H9 (cell line): ENCODE measurements around the gene ARHGAP12. TPM values are rescaled to one million over a fixed set of nuclear protein-coding genes. Genes with fewer than 3 reads are reported as not detected.

Experiments used
- DNase-seq: peaks from one replicate; pipeline ENCODE4 v3.0.0-alpha.2; 2017
- H2AFZ ChIP-seq: one replicate; pipeline ENCODE4 v1.6.1; 2013; ENCODE audit warnings: mild to moderate bottlenecking, low read length, control low read depth, moderate library complexity
- H2AK5ac ChIP-seq: 2 replicates; pipeline ENCODE4 v1.6.1; 2013; ENCODE audit warnings: low read length, control low read depth, mixed read lengths; ENCODE audit not compliant: insufficient read length
- H2BK120ac ChIP-seq: one replicate; pipeline ENCODE4 v1.6.1; 2013; ENCODE audit warnings: low read depth, mild to moderate bottlenecking, low read length, control low read depth, inconsistent platforms; ENCODE audit not compliant: poor library complexity, severe bottlenecking
- H2BK12ac ChIP-seq: 2 replicates; pipeline ENCODE4 v1.6.1; 2013; ENCODE audit warnings: low read length, control low read depth, mixed read lengths, low read depth; ENCODE audit not compliant: insufficient read length
- H2BK15ac ChIP-seq: 2 replicates; pipeline ENCODE4 v1.6.1; 2013; ENCODE audit warnings: low read depth, low read length, control low read depth
- H2BK20ac ChIP-seq: one replicate; pipeline ENCODE4 v1.6.1; 2013; ENCODE audit warnings: low read depth, mild to moderate bottlenecking, low read length, control low read depth, inconsistent platforms; ENCODE audit not compliant: poor library complexity, severe bottlenecking
- H2BK5ac ChIP-seq: 2 replicates; pipeline ENCODE4 v1.6.1; 2013; ENCODE audit warnings: low read length, control low read depth, mixed read lengths; ENCODE audit not compliant: insufficient read length
- H3K14ac ChIP-seq: 2 replicates; pipeline ENCODE4 v1.6.1; 2013; ENCODE audit warnings: low read length, control low read depth; ENCODE audit not compliant: insufficient read depth
- H3K18ac ChIP-seq: 2 replicates; pipeline ENCODE4 v1.6.1; 2013; ENCODE audit warnings: low read depth, mild to moderate bottlenecking, mixed read lengths, low read length, control low read depth; ENCODE audit not compliant: insufficient read length
- H3K23ac ChIP-seq: 2 replicates; pipeline ENCODE4 v1.6.1; 2013; ENCODE audit warnings: low read length, control low read depth, mixed read lengths, low read depth; ENCODE audit not compliant: insufficient read length
- H3K23me2 ChIP-seq: 2 replicates; pipeline ENCODE4 v1.6.1; 2013; ENCODE audit warnings: low read depth, mild to moderate bottlenecking, mixed read lengths, low read length, control low read depth; ENCODE audit not compliant: insufficient read length, poor library complexity, severe bottlenecking
- H3K27ac ChIP-seq: 2 replicates; pipeline ENCODE4 v1.5.1; 2013; ENCODE audit warnings: low read length, control low read depth, mixed read lengths, low read depth; ENCODE audit not compliant: insufficient read length
- H3K27me3 ChIP-seq: 2 replicates; pipeline ENCODE4 v1.6.1; 2013; ENCODE audit warnings: low read length, control low read depth, inconsistent platforms; ENCODE audit not compliant: insufficient read depth
- H3K4ac ChIP-seq: 2 replicates; pipeline ENCODE4 v1.6.1; 2013; ENCODE audit warnings: low read depth, mild to moderate bottlenecking, control low read depth, inconsistent platforms, low read length, moderate library complexity
- H3K4me1 ChIP-seq: 2 replicates; pipeline ENCODE4 v1.6.1; 2013; ENCODE audit warnings: low read length, control low read depth, inconsistent platforms; ENCODE audit not compliant: insufficient read depth
- H3K4me2 ChIP-seq: 2 replicates; pipeline ENCODE4 v1.6.1; 2013; ENCODE audit warnings: low read length, control low read depth, mixed read lengths; ENCODE audit not compliant: insufficient read length, insufficient read depth
- H3K56ac ChIP-seq: 2 replicates; pipeline ENCODE4 v1.6.1; 2013; ENCODE audit warnings: low read depth, mild to moderate bottlenecking, mixed read lengths, low read length, control low read depth; ENCODE audit not compliant: insufficient read length
- H3K79me1 ChIP-seq: 2 replicates; pipeline ENCODE4 v1.6.1; 2013; ENCODE audit warnings: low read depth, mild to moderate bottlenecking, moderate library complexity, low read length, control low read depth, inconsistent platforms; ENCODE audit not compliant: insufficient read depth, poor library complexity, severe bottlenecking
- H3K79me2 ChIP-seq: 2 replicates; pipeline ENCODE4 v1.6.1; 2013; ENCODE audit warnings: low read length, control low read depth, inconsistent platforms; ENCODE audit not compliant: insufficient read depth
- H3K9ac ChIP-seq: 2 replicates; pipeline ENCODE4 v1.6.1; 2013; ENCODE audit warnings: low read length, control low read depth, mixed read lengths; ENCODE audit not compliant: insufficient read length; ENCODE audit errors: extremely low read depth
- H3K9me3 ChIP-seq: one replicate; pipeline ENCODE4 v1.6.1; 2013; ENCODE audit warnings: low read depth, low read length, inconsistent platforms; ENCODE audit not compliant: control insufficient read depth
- H3T11ph ChIP-seq: one replicate; pipeline ENCODE4 v1.6.1; 2013; ENCODE audit warnings: mild to moderate bottlenecking, low read length, control low read depth, inconsistent platforms
- H4K20me1 ChIP-seq: one replicate; pipeline ENCODE4 v1.6.1; 2013; ENCODE audit not compliant: control insufficient read depth, insufficient read length, insufficient read depth
- H4K5ac ChIP-seq: 2 replicates; pipeline ENCODE4 v1.6.1; 2013; ENCODE audit warnings: low read depth, mild to moderate bottlenecking, mixed read lengths, low read length, control low read depth; ENCODE audit not compliant: insufficient read length
- H4K8ac ChIP-seq: replicated peaks from 2 replicates; pipeline ENCODE4 v1.6.1; 2013; ENCODE audit warnings: low read length, control low read depth, mixed read lengths, low read depth; ENCODE audit not compliant: insufficient read length
- H4K91ac ChIP-seq: 2 replicates; pipeline ENCODE4 v1.6.1; 2013; ENCODE audit warnings: low read depth, mild to moderate bottlenecking, moderate library complexity, mixed read lengths, low read length, control low read depth; ENCODE audit not compliant: insufficient read length
- H3K27ac Mint-ChIP-seq, 3 experiments: 2 replicates in 2 of 3; 3 replicates in 1 of 3; pipeline ENCODE4 v1.8.0; 2020 to 2021; ENCODE audit warnings: mixed read lengths in 3 of 3, mild to moderate bottlenecking in 1 of 3, moderate library complexity in 1 of 3
- H3K27me3 Mint-ChIP-seq: 2 replicates; pipeline ENCODE4 v1.8.0; 2021; ENCODE audit warnings: low read depth, mild to moderate bottlenecking, moderate library complexity, mixed read lengths
- H3K36me3 Mint-ChIP-seq, 3 experiments: 2 replicates in 2 of 3; 3 replicates in 1 of 3; pipeline ENCODE4 v1.8.0; 2020 to 2021; ENCODE audit warnings: low read depth in 3 of 3, mixed read lengths in 3 of 3; ENCODE audit not compliant: insufficient read depth in 1 of 3
- H3K4me1 Mint-ChIP-seq, 2 experiments: 2 replicates each; pipeline ENCODE4 v1.8.0; 2020; ENCODE audit warnings: mixed read lengths in 2 of 2
- H3K4me3 Mint-ChIP-seq, 2 experiments: 2 replicates in 1 of 2; 3 replicates in 1 of 2; pipeline ENCODE4 v1.8.0; 2020 to 2021; ENCODE audit warnings: mild to moderate bottlenecking in 2 of 2, mixed read lengths in 2 of 2, moderate library complexity in 1 of 2
- H3K9me3 Mint-ChIP-seq, 2 experiments: 2 replicates in 1 of 2; 3 replicates in 1 of 2; pipeline ENCODE4 v1.8.0; 2020; ENCODE audit warnings: mild to moderate bottlenecking in 2 of 2, mixed read lengths in 2 of 2, moderate library complexity in 1 of 2
- CTCF ChIP-seq: fragments of 200-600 bp; sonication (generic); conservative IDR thresholded peaks from 3 replicates; pipeline ENCODE4 v1.8.0; 2021; ENCODE audit warnings: antibody characterized with exemption, mild to moderate bottlenecking
- WGBS: extraction: QIAGEN DNeasy Blood & Tissue Kit; methylation state at CpG from one replicate; pipeline ENCODE4 v1.1.7; 2013; ENCODE audit warnings: missing lambda C conversion rate, low lambda C conversion rate, mixed read lengths; ENCODE audit not compliant: insufficient read length; ENCODE audit errors: extremely low coverage; 5-methylcytosine and 5-hydroxymethylcytosine counted together
- total RNA-seq: library from RNA; stranded (reverse); gene quantifications from 2 replicates; pipeline ENCODE4 v1.2.1, GENCODE V29; 2021

ARHGAP12 gene
- total RNA-seq, 1 experiment from 2014 or later, result 34.3 TPM

GRCh38 chr10:31962826-31963588, 34.4 kb upstream of the ARHGAP12 start:
- no peaks in the 10 kb centered on the region for H3K9me3 Mint-ChIP-seq
- H4K8ac ChIP-seq, result no peak overlapping the region

More at GRCh38 chr10:31962826-31963588, 34.4 kb upstream of the ARHGAP12 start:
- no peaks in the 10 kb centered on the region; the same call in 1 of the 2 replicates for H3K4me1 ChIP-seq
- TF ChIP-seq CTCF, result no peak
- no peak for DNase-seq
- peaks cover 0 to 2% of the 10 kb centered on the region in 2 experiments; a peak in 2 of 4 replicates for H3K4me1 Mint-ChIP-seq
- H4K20me1 ChIP-seq, result no peaks in the 10 kb centered on the region
- no peak overlapping the region for H3K56ac ChIP-seq
- no peak overlapping the region for H2BK12ac ChIP-seq
- H2AK5ac ChIP-seq, result no peak overlapping the region
- no peak overlapping the region for H3K23ac ChIP-seq
- no peak overlapping the region for H2BK15ac ChIP-seq
- no peak overlapping the region for H4K5ac ChIP-seq
- no peaks in the 10 kb centered on the region for H3K27me3 ChIP-seq
- no peak overlapping the region; the same call in 1 of the 2 replicates for H3K14ac ChIP-seq
- no peak overlapping the region for H3K4ac ChIP-seq
- no peaks in the 10 kb centered on the region for H3K9me3 ChIP-seq
- H2BK120ac ChIP-seq, result no peak overlapping the region
- no peaks in the 10 kb centered on the region; a peak in 2 of 7 replicates for H3K36me3 Mint-ChIP-seq
- no peaks in the 10 kb centered on the region for H3K23me2 ChIP-seq
- no CpG with 5 or more reads among the region's 4 CpGs for WGBS
- H3K79me1 ChIP-seq, result no peaks in the 10 kb centered on the region
- no peaks in the 10 kb centered on the region for H3K27me3 Mint-ChIP-seq
- H2AFZ ChIP-seq, result no peak overlapping the region
- H3K27ac Mint-ChIP-seq, result peak overlapping the region in 2 of 3 experiments; percentile 17 to 44; a peak in 2 of 7 replicates
- no peak overlapping the region for H3K4me2 ChIP-seq
- no peak overlapping the region for H3K27ac ChIP-seq
- H3K79me2 ChIP-seq, result no peaks in the 10 kb centered on the region
- H3T11ph ChIP-seq, result no peak overlapping the region
- H4K91ac ChIP-seq, result no peak overlapping the region
- H3K18ac ChIP-seq, result no peak overlapping the region
- H2BK20ac ChIP-seq, result no peak overlapping the region
- no peak overlapping the region for H3K4me3 Mint-ChIP-seq
- no peak overlapping the region for H2BK5ac ChIP-seq
- no peak overlapping the region for H3K9ac ChIP-seq
